ENCODE measurements around the gene GLI2.

GLI2 gene

GRCh38 chr2:120778244-120778643 lies 42.6 kb downstream of the GLI2 start:
- DNase-seq: no peak
- H3K79me2 ChIP-seq (ENCODE audit: low read length): no peaks in the 10 kb centered on the region

DNA sequence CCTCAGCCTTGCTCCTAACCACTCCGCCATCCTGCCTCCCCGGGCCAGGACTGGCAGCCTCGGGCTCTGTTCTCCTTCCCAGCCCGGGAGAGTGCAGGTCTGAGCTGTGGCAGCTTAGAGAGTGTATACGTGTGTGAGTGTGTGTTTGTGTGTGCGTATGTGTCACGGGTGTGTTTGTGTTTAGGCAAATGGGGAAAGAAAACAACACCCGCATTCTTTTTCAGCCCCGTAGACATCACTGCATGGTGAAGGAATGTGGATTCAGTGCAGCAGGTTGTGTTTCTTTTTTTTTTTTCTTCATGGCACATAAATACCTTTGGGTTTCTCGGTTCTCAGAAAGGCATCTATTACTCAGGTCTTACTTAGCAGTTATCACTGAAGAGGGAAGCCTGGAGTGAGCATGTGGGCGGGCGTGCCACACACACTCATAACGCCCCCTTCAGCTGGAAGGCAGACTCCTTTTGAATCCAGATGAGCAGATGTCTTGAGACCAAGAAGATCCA lies 44.2 kb downstream of the GLI2 start:
- Histone ChIP-seq H3K9ac (ENCODE audit: low read length) (no peak overlapping the region), H3K9me2 (replicated peaks; ENCODE audit: insufficient read depth, low read length) (no peaks in the 10 kb centered on the region), H4K20me1 (ENCODE audit: insufficient read depth, low read length) (no peaks in the 10 kb centered on the region), H3K79me2 (ENCODE audit: low read length) (no peaks in the 10 kb centered on the region), H2AFZ (ENCODE audit: low read length) (no peak overlapping the region), H3K27me3 (replicated peaks; ENCODE audit: insufficient read depth, low read length) (no peaks in the 10 kb centered on the region; the same call in 1 of the 2 replicates), H3K27ac (ENCODE audit: low read length) (no peak overlapping the region), H3K36me3 (replicated peaks; ENCODE audit: insufficient read depth, low read length) (no peaks in the 10 kb centered on the region), H3K4me1 (ENCODE audit: low read length) (no peaks in the 10 kb centered on the region), H3F3A (ENCODE audit: insufficient read depth, low read length) (no peaks in the 10 kb centered on the region), H3K9me3 (replicated peaks; ENCODE audit: insufficient read depth, low read length) (no peaks in the 10 kb centered on the region), H3K4me3 (ENCODE audit: low read length) (no peak overlapping the region), H3K4me2 (ENCODE audit: low read depth, low read length) (no peak overlapping the region)
- no peak for DNase-seq
- TF ChIP-seq EZH2phosphoT487 (IDR thresholded peaks at IDR 0.05; ENCODE audit: low read length) (no peak), EZH2 (optimal IDR thresholded peaks at IDR 0.05; ENCODE audit: low read depth, low read length) (no peak), CTCF (IDR thresholded peaks at IDR 0.05; ENCODE audit: low read length) (no peak)

More at GRCh38 chr2:120778244-120778643, 42.6 kb downstream of the GLI2 start:
- Histone ChIP-seq H3K27me3 (replicated peaks; ENCODE audit: insufficient read depth, low read length) (no peaks in the 10 kb centered on the region; the same call in 1 of the 2 replicates), H4K20me1 (ENCODE audit: insufficient read depth, low read length) (no peaks in the 10 kb centered on the region), H3F3A (ENCODE audit: insufficient read depth, low read length) (no peaks in the 10 kb centered on the region), H2AFZ (ENCODE audit: low read length) (no peak overlapping the region), H3K36me3 (replicated peaks; ENCODE audit: insufficient read depth, low read length) (no peaks in the 10 kb centered on the region), H3K9ac (ENCODE audit: low read length) (no peak overlapping the region), H3K27ac (ENCODE audit: low read length) (no peak overlapping the region), H3K4me1 (ENCODE audit: low read length) (no peaks in the 10 kb centered on the region), H3K4me3 (ENCODE audit: low read length) (no peak overlapping the region), H3K9me2 (replicated peaks; ENCODE audit: insufficient read depth, low read length) (no peaks in the 10 kb centered on the region), H3K4me2 (ENCODE audit: low read depth, low read length) (no peak overlapping the region), H3K9me3 (replicated peaks; ENCODE audit: insufficient read depth, low read length) (no peaks in the 10 kb centered on the region)
- no peak for TF ChIP-seq EZH2 (optimal IDR thresholded peaks at IDR 0.05; ENCODE audit: low read depth, low read length)
- no peak for TF ChIP-seq EZH2phosphoT487 (IDR thresholded peaks at IDR 0.05; ENCODE audit: low read length)
- no peak for TF ChIP-seq CTCF (IDR thresholded peaks at IDR 0.05; ENCODE audit: low read length)

- H3K4me3 ChIP-seq (ENCODE audit: low read length): no peak overlapping the region
- no peaks in the 10 kb centered on the region for H3K79me2 ChIP-seq (ENCODE audit: low read length)
- H2AFZ ChIP-seq (ENCODE audit: low read length): no peak overlapping the region
- no peak overlapping the region for H3K27ac ChIP-seq (ENCODE audit: low read length)
- H3K9me2 ChIP-seq (replicated peaks; ENCODE audit: insufficient read depth, low read length): no peaks in the 10 kb centered on the region
- H3F3A ChIP-seq (ENCODE audit: insufficient read depth, low read length): no peaks in the 10 kb centered on the region
- no peaks in the 10 kb centered on the region for H3K27me3 ChIP-seq (replicated peaks; ENCODE audit: insufficient read depth, low read length)
- H3K9me3 ChIP-seq (replicated peaks; ENCODE audit: insufficient read depth, low read length): no peaks in the 10 kb centered on the region
- no peak overlapping the region for H3K9ac ChIP-seq (ENCODE audit: low read length)
- no peaks in the 10 kb centered on the region for H3K4me1 ChIP-seq (ENCODE audit: low read length)
- no peak for DNase-seq
- TF ChIP-seq CTCF (IDR thresholded peaks at IDR 0.05; ENCODE audit: low read length) (no peak), EZH2phosphoT487 (IDR thresholded peaks at IDR 0.05; ENCODE audit: low read length) (no peak)
- H3K4me2 ChIP-seq (ENCODE audit: low read depth, low read length): no peak overlapping the region
- H3K36me3 ChIP-seq (replicated peaks; ENCODE audit: insufficient read depth, low read length): no peaks in the 10 kb centered on the region
- H4K20me1 ChIP-seq (ENCODE audit: insufficient read depth, low read length): no peaks in the 10 kb centered on the region
Measured at GRCh38 chr2:120780402-120780801, 44.7 kb downstream of the GLI2 start.

Measured in MM.1S (cell line).